DND-41 (cell line): ENCODE results near the gene DOCK4.

Experiments
- CTCF ChIP-seq: IDR thresholded peaks from 2 replicates; pipeline ENCODE4 v1.5.1; 2012; ENCODE audit warnings: borderline replicate concordance, low read length, moderate library complexity, mild to moderate bottlenecking; ENCODE audit not compliant: poor library complexity, severe bottlenecking; ENCODE audit errors: extremely low read depth
- EZH2 ChIP-seq: IDR thresholded peaks from 3 replicates; pipeline ENCODE4 v1.6.1; 2012; ENCODE audit warnings: borderline replicate concordance, low read depth, mild to moderate bottlenecking, moderate library complexity, low read length, inconsistent platforms; ENCODE audit not compliant: severe bottlenecking

GRCh38 chr7:111903016-111903415 lies 303.2 kb downstream of the DOCK4 start:
- no peak for TF ChIP-seq CTCF
- no peak for TF ChIP-seq EZH2
